Fibroblast of skin of scalp (primary cell): Measurements from ENCODE around the gene CST3.

ENCODE experiments used
- DNase-seq: peaks from one replicate; pipeline ENCODE4 v3.0.0-alpha.2; 2013

CST3 gene

DNA sequence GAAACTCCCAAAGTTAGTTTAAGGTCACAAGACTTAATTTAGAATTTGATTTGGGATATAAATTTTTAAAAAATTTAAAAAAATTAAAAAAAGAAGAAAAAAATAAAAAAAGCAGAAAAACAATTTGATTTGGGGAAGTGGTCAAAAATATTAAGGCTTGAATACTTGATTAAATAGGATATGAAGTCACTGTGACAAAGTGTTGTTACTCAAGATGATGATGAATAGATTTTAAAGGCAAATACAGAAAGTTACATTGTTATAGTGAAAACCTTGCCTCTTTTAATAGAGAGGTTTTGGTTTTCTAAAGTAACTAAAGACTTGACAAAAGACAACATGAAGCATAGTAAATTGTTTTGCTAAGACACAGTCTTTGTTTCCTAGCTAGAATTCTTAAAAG is 39.3 kb downstream of the CST3 start:
- no peak for DNase-seq

GRCh38 chr20:23596579-23597250 is 41.0 kb downstream of the CST3 start:
- DNase-seq: no peak

GRCh38 chr20:23595941-23596340 is 41.8 kb downstream of the CST3 start:
- DNase-seq: no peak

DNA sequence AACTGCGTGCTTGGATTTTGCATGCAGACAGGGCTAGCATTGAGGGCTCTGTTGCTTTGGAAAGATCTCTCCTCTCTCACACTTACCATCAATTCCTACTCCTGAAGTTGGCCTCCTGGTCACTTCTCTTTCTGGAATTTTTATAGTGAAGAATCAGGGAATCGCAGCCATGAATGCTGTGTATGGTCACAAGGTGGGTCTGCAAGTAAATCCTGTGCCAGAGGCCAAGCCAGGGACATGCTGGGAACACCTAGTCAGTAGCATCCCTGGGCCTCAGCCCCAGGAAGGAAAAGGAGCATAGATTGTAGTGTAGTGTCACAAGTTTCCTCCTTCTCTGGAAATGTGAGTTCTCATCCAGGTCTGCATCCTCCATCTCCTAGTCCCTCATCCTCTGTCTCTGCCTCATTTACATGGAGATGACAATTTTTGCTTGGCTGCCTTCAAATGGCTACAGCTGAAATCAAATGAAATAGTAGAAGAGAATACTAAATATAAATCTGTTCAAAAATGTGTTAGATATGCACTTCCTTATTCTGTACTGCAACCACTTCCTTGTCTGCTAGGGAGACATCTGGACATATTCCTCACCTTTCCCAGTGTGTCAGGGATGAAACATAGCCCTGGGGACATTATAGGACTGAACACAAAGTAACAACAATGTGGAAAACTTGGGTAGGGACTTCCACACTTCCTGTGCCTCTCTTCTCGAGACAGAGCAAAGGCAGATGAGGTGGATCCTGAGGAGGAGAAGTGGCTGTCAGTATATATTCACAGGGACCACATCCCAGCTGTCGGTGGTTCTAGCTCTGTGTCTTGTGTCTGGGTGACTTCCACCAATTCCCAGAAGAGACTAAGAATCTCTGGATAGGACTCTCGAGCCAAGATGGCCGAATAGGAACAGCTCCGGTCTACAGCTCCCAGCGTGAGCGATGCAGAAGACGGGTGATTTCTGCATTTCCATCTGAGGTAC is 49.0 kb downstream of the CST3 start:
- no peak for DNase-seq

DNA sequence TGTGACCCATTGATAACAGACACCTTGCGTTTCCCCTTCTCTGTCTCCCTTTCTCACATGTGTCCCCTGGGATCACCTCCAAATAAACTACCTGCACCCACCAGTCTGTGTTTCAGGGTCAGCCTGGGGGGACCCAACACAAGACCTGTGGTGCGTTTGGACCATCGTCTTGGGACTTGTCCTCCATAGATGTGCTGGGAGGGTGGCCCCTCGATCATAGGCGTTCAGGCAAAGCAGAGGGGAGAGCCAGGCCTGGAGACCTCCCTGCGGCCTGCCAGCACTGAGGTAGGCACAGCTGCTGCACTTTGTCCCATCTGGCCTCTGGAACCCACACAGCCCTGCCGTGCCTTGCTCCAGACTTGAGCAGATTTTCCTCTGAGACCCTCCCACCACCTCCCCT is 50.1 kb downstream of the CST3 start:
- DNase-seq: no peak

DNA sequence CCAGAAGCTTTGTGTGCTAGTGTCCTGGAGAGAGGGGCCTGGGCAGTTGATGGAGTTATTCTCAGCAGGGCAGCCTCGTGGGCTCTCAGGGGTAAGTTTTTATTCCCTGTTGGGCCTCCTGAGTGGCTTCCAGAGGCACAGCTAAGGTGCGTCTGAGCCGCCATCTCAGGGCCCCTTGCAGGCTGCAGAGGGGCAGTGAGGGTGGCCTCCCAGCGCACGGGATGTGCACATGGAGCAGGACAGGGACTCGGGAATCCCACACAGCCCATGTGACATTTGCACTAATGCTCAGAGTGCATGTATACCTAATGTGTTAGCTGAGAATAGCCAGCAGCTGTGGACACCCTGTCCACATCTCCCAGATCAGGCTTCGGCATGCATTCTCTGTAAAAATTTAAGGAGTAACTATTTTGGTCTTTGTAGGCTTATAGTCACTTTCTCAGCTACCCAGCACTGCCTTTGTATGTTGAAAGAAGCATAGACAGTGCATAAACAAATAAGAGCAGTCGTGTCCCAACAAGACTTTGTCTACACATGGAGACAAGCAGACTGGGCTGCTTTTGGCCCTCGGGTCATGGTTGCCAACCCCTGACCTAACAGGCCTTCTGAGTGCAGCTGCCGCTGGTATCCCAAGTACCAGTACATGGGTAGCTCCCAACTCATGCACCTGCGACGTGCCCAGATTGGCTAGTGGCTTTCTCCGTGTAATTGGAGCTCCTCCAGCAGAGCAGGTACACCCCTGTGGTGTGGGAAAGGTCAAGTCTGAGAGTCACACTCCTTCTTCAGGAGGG is 50.8 kb downstream of the CST3 start:
- DNase-seq: no peak

DNA sequence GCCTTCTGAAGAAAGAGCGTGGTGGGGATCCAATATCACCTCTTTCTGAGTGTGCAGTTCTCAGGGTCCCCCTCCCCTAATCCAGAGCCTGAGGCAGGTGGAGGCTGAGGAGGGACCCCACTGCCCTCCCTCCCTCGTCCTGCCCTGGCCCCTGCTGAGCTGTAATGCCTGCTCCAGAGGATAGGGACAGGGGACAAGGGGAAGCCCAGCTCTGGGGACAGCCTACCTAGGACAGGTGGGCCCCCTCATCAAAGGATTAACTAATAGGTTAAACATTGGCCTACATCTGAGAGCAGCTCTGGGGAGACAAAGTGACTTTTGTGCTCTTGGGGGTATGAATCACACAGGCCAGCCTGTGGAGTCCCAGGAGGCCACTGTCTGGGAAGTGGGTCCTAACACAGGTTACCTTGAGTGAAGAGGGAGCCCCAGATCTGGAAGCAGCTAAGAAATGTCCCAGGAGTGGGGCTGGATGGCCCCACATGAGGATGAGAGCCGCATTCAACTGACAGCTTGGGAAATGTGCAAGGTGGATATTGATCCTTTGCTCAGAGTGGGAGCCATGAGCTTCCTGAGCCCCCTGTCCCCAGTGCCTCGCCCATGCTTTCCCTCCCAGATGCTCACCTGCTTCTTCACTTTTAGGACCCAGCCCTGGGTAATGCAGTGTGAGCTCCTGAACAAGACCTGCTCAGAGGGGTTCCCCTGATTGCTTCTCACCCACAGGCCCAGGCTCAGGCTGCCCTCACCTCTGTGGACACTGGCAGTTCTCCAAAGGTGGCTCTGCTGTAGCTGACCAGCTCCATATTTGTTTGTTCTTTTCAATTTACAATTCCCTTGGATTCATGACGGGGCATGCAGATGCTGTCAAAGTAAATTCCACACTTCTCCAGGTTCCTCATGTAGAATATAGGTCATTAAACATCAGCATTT is 51.7 kb downstream of the CST3 start:
- DNase-seq: no peak

GRCh38 chr20:23585449-23585807 is 52.3 kb downstream of the CST3 start:
- no peak for DNase-seq

GRCh38 chr20:23584434-23585199 is 53.1 kb downstream of the CST3 start:
- DNase-seq: no peak
